ENCODE results near the gene FIP1L1.

FIP1L1 gene

GRCh38 chr4:53477038-53477565 lies 99.7 kb downstream of the FIP1L1 start:
- DNase-seq: no peak

DNA sequence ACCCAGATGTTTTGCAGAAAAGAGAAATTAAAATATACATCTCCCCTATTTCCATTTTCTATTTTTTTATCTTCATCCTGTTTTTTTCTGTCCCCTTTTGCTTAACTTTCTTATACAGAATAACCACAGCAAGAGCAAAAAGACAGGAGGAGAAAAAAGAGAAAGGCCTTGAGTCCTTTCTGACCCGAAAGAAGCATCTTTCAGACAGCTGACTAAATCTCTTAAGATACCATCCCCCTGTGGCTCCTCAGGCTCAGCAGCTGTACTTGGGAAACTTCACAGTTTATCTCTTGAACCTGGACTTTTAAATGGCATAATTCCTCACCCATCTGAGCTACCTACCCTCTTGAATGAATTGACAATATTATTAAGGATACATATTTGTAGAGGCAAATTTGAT lies 100.2 kb downstream of the FIP1L1 start:
- DNase-seq: no peak

- DNase-seq: no peak
Measured at GRCh38 chr4:53478671-53479456, 101.4 kb downstream of the FIP1L1 start.

DNA sequence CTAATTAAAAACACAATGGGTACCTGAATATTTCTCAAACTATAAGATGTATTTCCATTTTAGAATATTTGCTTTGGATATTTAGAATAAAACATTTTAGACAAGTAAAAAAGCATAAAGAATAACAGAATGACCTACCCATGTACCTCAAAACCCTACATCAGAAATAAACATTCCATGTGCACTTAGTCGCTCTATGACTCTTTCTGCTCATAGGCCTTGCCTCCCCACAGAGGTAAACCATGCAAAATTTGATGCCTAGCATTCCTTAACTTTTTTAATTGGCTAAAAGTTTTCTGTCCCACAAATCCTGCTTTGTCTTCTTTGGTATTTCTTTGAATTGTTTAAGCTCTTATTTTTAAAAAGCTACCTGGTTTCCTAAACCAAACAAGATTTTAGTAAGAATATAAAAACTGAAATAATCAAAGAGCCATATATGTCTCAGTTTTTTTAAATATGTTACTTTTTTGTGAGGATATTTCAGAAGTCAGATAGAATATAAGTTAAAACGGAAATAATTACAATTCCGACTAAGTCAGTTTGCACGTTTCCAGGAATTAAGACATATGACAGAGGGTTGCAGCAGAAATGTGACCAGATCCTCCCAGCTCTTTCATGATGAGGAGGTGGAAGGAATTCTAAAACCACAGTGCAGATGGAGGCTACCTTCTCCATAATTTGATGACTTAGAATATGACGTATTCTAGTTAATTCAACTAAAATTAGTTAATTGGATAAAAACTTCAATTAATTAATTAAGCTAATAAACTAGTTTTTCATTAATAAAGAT lies 102.5 kb downstream of the FIP1L1 start:
- no peak for DNase-seq

DNA sequence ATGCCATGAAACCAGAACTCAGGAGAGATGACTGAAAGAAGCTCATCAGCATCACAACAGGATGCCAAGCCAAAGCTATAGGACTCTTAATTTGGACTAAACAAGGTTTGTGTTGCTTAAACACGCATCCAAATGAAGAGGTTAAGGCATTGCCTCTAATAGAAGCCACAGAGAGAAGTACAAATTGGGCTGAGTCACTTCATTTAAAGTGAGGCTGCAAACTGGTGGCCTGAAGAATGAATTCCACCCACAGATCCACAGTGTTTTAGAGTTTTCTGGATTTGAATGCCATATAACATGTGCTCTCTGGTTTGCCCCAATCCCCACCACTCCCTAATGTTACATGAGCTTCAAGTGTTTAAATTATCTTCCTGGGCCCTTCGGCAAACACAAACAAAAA lies 103.5 kb downstream of the FIP1L1 start:
- DNase-seq: no peak

DNA sequence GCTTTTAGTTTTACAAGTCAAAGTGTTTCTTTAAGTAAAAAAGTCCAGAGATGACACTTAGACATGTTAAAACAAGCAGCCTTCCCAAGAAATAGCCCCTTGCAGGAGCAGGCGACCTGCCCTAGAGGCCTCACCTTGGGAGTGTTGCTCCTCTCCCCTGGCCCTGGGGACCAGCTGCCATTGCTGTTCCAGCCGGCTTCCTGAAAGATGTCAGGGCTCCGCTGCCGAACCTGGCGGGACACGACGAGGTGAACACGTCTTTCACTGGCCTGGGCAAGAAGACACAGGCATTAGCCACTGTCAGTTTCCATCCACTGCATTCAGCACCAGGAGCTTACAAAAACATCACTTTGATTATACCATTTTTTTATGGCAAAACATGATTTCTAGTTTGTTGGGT lies 104.1 kb downstream of the FIP1L1 start:
- no peak for DNase-seq

GRCh38 chr4:53483250-53483649 lies 105.8 kb downstream of the FIP1L1 start:
- DNase-seq: no peak

GRCh38 chr4:53484911-53485657 lies 107.6 kb downstream of the FIP1L1 start:
- DNase-seq: no peak

- no peak for DNase-seq
Measured at GRCh38 chr4:53485658-53486040, 108.2 kb downstream of the FIP1L1 start.

DNA sequence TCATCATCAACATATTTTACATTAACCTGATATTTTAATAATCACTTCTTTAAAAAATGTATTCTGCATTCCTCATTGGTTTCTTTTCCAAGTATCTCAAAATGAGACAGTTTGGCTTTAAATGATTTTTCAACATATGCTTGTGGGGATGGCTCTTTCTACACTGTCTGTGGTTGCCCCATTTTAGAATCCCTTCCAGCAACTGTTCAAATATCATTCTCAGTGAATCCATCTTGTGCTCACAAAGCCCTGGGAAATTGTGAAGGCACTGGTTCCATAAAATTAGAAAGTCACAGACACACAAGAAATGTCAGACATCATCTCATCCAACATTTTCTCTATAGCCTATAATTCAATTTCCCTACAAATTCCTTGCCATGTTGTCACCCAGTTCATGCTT lies 110.3 kb downstream of the FIP1L1 start:
- no peak for DNase-seq

DNA sequence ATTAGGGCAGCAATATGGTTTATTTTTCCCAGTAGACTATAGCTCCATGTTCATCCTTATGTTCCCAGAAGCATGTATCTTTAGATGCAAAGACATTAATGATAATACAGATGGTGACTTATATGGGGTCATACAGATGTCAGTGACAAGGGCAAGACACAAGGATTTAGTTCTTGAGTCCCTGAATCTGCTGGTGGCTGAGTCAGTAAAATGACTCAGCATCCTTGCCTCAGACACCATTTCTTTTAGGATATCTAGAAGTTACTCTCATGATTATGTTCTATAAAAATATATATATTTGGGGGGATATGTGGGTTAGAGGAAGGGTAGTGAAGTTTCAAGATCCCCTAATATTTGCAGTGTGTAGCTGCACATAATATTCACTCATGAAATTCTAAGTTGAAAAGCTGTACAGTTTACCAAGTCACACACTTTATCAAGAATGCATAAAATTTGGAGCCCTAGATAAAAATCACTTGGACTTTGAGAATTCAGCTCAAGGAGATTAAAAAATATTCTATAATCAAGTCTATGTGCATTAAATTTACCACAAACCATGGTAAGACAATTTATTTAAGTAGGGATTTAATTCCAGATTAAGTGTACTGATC lies 111.9 kb downstream of the FIP1L1 start:
- DNase-seq: no peak

DNA sequence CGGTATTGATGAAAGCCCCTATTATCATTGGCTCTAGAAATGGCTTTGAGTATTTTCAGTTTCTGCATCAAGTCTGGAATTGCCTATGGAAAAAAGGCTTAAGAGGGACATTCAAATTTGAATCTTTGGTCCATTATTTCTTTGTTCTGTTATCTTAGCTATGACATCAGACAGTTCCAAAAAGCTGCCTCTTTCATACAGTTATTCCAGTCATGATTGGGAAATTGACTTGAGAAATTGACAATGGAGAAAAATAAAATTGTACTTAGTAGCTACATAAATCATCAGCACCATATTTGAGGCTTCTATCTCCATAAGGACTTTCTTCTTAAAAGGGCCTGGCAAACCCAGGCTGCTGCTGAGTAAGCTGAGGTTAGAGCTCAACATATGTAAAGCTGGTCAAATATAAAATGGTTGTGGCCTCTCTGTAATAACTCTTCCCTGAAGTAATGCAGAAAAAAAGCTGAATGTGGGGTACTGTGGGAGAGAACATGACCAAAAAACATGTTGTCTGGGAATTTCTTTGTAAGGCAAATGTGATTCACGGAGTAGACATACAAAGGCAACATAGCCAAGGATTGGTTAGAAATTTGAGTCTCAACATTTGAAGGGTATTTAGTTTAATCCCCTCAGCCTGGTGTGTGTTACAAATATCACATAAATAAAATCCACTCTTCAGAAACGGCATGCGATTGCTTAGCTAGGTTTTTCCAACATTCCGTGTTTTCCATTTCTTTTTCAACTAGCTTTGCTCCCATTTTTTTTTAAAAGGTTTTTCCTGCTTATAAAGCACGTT lies 112.9 kb downstream of the FIP1L1 start:
- no peak for DNase-seq

- DNase-seq: no peak
Measured at GRCh38 chr4:53490965-53491622, 113.7 kb downstream of the FIP1L1 start.

GRCh38 chr4:53494851-53495250 lies 117.4 kb downstream of the FIP1L1 start:
- DNase-seq: no peak

DNA sequence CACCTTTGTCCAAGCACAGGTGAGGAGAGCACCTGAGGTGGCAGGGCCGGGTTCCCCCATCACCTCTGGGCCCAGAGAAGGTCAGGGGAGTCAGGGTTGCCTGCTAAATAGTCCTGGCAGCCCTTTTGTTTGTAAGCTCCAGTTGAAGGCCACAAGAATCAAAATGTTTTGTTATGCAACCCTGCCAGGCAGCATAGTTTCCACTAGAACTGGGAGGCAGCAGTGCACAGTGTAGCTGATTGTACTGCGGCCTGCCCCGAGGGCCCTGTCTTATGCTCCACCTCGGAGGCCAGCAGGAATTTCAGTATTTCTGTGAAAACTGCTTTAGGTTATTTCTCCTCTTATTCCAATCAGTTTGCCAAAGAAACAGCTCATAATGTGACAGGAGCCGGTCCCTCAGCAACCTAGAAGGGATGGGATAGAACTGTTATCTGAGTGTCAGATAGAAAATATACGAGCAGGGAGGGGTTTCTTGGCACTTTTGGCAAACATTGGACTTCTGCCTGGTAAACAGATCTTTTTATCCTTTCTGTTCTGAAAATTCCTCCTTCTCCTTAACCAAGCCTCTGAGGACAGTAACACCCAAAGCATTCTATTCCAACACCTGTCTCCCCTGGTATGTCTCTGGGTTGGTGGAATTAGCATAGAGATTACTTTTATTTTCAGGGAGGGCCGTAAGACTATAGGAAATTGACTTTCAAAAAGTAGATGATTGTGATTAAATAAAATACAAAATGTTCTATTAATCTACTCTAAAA lies 120.2 kb downstream of the FIP1L1 start:
- no peak for DNase-seq

GRCh38 chr4:53498706-53499105 lies 121.3 kb downstream of the FIP1L1 start:
- DNase-seq: no peak

- no peak for DNase-seq
Measured at GRCh38 chr4:53499791-53500190, 122.3 kb downstream of the FIP1L1 start.

GRCh38 chr4:53500546-53500945 lies 123.1 kb downstream of the FIP1L1 start:
- no peak for DNase-seq

DNA sequence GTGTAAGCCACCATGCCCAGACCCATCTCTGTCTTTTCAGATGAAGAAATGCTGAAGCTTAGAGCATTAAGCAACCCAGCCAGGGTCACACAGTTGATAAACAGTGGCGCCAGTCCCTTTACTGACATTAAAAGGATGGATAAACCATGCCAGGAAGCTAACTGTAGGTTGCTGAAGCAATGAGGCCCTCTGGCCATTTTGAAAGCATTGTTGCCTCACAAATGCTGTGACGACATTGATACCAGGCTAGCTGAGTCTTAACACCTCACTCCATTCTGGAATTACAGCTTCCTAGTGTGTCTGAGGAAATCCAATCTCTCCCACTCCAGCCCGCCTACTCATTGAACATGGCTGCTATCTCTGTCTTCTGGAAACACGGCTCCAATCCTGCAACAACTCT lies 124.1 kb downstream of the FIP1L1 start:
- DNase-seq: no peak

- no peak for DNase-seq
Measured at GRCh38 chr4:53502094-53502493, 124.7 kb downstream of the FIP1L1 start.

- no peak for DNase-seq
Measured at GRCh38 chr4:53505947-53506346, 128.5 kb downstream of the FIP1L1 start.

Data from NCI-H187 (cell line).